Aorta (tissue), 5 donors: ENCODE data around the gene ATP6V0A4. TPM values are rescaled to one million over a fixed set of nuclear protein-coding genes. Genes with fewer than 3 reads are reported as not detected.
"Not testable (repeated sequence)": the region's sequence is repeated elsewhere in the genome, so short reads cannot be mapped to it uniquely, and the experiment has no call there.

Source experiments
- ATAC-seq: fragments of 200-7000 bp; cut with Tn5 transposase; one replicate; pipeline ENCODE4 v1.9.1; 2022; ENCODE audit warnings: moderate library complexity; ENCODE audit not compliant: low FRiP score
- DNase-seq, 2 donors: peaks; one replicate each; pipeline ENCODE4 v3.0.0-alpha.2; 2020
- H3K27ac ChIP-seq, 2 donors: one replicate each; pipeline ENCODE4 v1.5.1; 2013; ENCODE audit warnings: low read length in 2 of 2, mild to moderate bottlenecking in 2 of 2, moderate library complexity in 2 of 2, control low read depth in 1 of 2, inconsistent platforms in 1 of 2, low read depth in 1 of 2
- H3K27me3 ChIP-seq, 2 donors: one replicate each; pipeline ENCODE4 v1.6.1; 2013; ENCODE audit warnings: control low read depth in 1 of 2, low read length in 1 of 2, mild to moderate bottlenecking in 1 of 2, moderate library complexity in 1 of 2; ENCODE audit not compliant: insufficient read depth in 2 of 2, control insufficient read depth in 1 of 2
- H3K36me3 ChIP-seq, 2 donors: one replicate each; pipeline ENCODE4 v1.6.1; 2013; ENCODE audit warnings: control low read depth in 1 of 2, low read length in 1 of 2, mild to moderate bottlenecking in 1 of 2; ENCODE audit not compliant: insufficient read depth in 2 of 2, control insufficient read depth in 1 of 2
- H3K4me1 ChIP-seq, 2 donors: one replicate each; pipeline ENCODE4 v1.6.1; 2013; ENCODE audit warnings: low read length in 2 of 2, control low read depth in 1 of 2, mild to moderate bottlenecking in 1 of 2, moderate library complexity in 1 of 2; ENCODE audit not compliant: insufficient read depth in 2 of 2, control insufficient read depth in 1 of 2
- H3K4me3 ChIP-seq, 2 donors: one replicate each; pipeline ENCODE4 v1.5.1; 2013; ENCODE audit warnings: low read length in 2 of 2, control low read depth in 1 of 2, mild to moderate bottlenecking in 1 of 2
- H3K9me3 ChIP-seq: one replicate; pipeline ENCODE4 v1.6.1; 2013; ENCODE audit warnings: mild to moderate bottlenecking, low read length; ENCODE audit not compliant: control insufficient read depth
- WGBS, 2 donors: extraction: QIAGEN DNeasy Blood & Tissue Kit; methylation state at CpG; one replicate each; pipeline ENCODE4 v1.1.7; 2013; 5-methylcytosine and 5-hydroxymethylcytosine counted together
- intact Hi-C, 2 donors: fragments of 100-400 bp; cut with DNase I; formaldehyde crosslinking; loops; one replicate each; pipeline versions ENCODE4 v1.14.2 to v1.15.0; 2022
- polyA plus RNA-seq, 2 donors: library from polyadenylated mRNA; stranded (reverse); fragments of 200-250 nt; gene quantifications; one replicate each; pipeline ENCODE4 v1.2.3, GENCODE V29; 2013
- total RNA-seq, 2 donors: library from RNA; stranded (reverse); fragmentation: NEBNext Ultra II Directional; extraction: Animal tissue kit (Norgen Biotek cat#: 25700); gene quantifications; one replicate each; pipeline ENCODE4 v1.2.1, GENCODE V29; 2021
- donor health status: healthy with polysubstance abuse.
- donor health status: Bipolar disorder and iron deficiency.
- donor health status: DM: no; HTN: no; CAD: no.
- donor health status: DM: no; HTN: no; CAD: no.
- donor health status: DM: yes; HTN: yes; CAD: no.

The ATP6V0A4 gene
- total and polyA plus RNA-seq, 4 donors, result not detected

- ATAC-seq (no peak), DNase-seq (no peak)
- H3K36me3 ChIP-seq, result no peaks in the 10 kb centered on the region
- H3K9me3 ChIP-seq, result no peaks in the 10 kb centered on the region
- no peaks in the 10 kb centered on the region for H3K4me1 ChIP-seq
- no peak overlapping the region for H3K27ac ChIP-seq
- H3K4me3 ChIP-seq, result no peak overlapping the region
- no peaks in the 10 kb centered on the region for H3K27me3 ChIP-seq
- intact Hi-C loops, result no loop called here
- WGBS, 2 donors, result 76 to 87% methylated on average over 1 of the region's 1 CpG
These were observed 16.9 kb upstream of the ATP6V0A4 start for GRCh38 chr7:138814816-138815332.

GRCh38 chr7:138813945-138814344 lies 15.9 kb upstream of the ATP6V0A4 start:
- no peaks in the 10 kb centered on the region for H3K4me1 ChIP-seq

GRCh38 chr7:138811327-138811726 lies 13.3 kb upstream of the ATP6V0A4 start:
- WGBS, 2 donors, result 97 to 100% methylated on average over 1 to 2 of the region's 2 CpGs
- not testable (repeated sequence) for ATAC-seq

More at GRCh38 chr7:138813945-138814344, 15.9 kb upstream of the ATP6V0A4 start:
- Histone ChIP-seq H3K9me3 (no peaks in the 10 kb centered on the region), H3K27me3 (no peaks in the 10 kb centered on the region), H3K4me3 (no peak overlapping the region), H3K36me3 (no peaks in the 10 kb centered on the region), H3K27ac (no peak overlapping the region)
- DNase-seq (no peak), ATAC-seq (no peak)
- intact Hi-C loops, result no loop called here
- 79 to 85% methylated on average over 2 of the region's 2 CpGs for WGBS, 2 donors

GRCh38 chr7:138809346-138809745 lies 11.3 kb upstream of the ATP6V0A4 start:
- ATAC-seq (no peak), DNase-seq (no peak)
- Histone ChIP-seq H3K4me1 (no peaks in the 10 kb centered on the region), H3K27me3 (no peaks in the 10 kb centered on the region), H3K36me3 (no peaks in the 10 kb centered on the region), H3K4me3 (no peak overlapping the region), H3K27ac (no peak overlapping the region), H3K9me3 (no peaks in the 10 kb centered on the region)
- 74 to 76% methylated on average over 4 of the region's 4 CpGs for WGBS, 2 donors
- intact Hi-C loops, result no loop called here

More at GRCh38 chr7:138811327-138811726, 13.3 kb upstream of the ATP6V0A4 start:
- DNase-seq, intact Hi-C loops, H3K27me3 ChIP-seq, H3K4me3 ChIP-seq, H3K27ac ChIP-seq, H3K9me3 ChIP-seq, H3K4me1 ChIP-seq, H3K36me3 ChIP-seq: not testable (repeated sequence)

- no peak overlapping the region for H3K27ac ChIP-seq
- DNase-seq (no peak), ATAC-seq (no peak)
- no peak overlapping the region for H3K4me3 ChIP-seq
- H3K27me3 ChIP-seq, result no peaks in the 10 kb centered on the region
- H3K4me1 ChIP-seq, result no peaks in the 10 kb centered on the region
- intact Hi-C loops, result no loop called here
- H3K36me3 ChIP-seq, result no peaks in the 10 kb centered on the region
- WGBS, 2 donors, result 66 to 73% methylated on average over 1 of the region's 1 CpG
- no peaks in the 10 kb centered on the region for H3K9me3 ChIP-seq
These were observed 6.6 kb upstream of the ATP6V0A4 start for GRCh38 chr7:138804618-138805017.

- intact Hi-C loops, result no loop called here
- H3K27ac ChIP-seq, result no peak overlapping the region
- no peaks in the 10 kb centered on the region for H3K4me1 ChIP-seq
- H3K36me3 ChIP-seq, result no peaks in the 10 kb centered on the region
- no peak overlapping the region for H3K4me3 ChIP-seq
- ATAC-seq (no peak), DNase-seq (no peak)
- no peaks in the 10 kb centered on the region for H3K9me3 ChIP-seq
- no peaks in the 10 kb centered on the region for H3K27me3 ChIP-seq
- 94% methylated on average over 18 of the region's 18 CpGs for WGBS, 2 donors
These were observed 4.7 kb upstream of the ATP6V0A4 start for GRCh38 chr7:138802706-138803105.

GRCh38 chr7:138801256-138801655 lies 3.3 kb upstream of the ATP6V0A4 start:
- Histone ChIP-seq H3K4me3 (no peak overlapping the region), H3K4me1 (no peaks in the 10 kb centered on the region), H3K9me3 (no peaks in the 10 kb centered on the region), H3K27ac (no peak overlapping the region), H3K36me3 (no peaks in the 10 kb centered on the region), H3K27me3 (no peaks in the 10 kb centered on the region)
- WGBS, 2 donors, result 85 to 97% methylated on average over 3 of the region's 3 CpGs
- DNase-seq (no peak), ATAC-seq (no peak)
- intact Hi-C loops, result no loop called here

GRCh38 chr7:138799336-138800000 lies 1.5 kb upstream of the ATP6V0A4 start:
- H3K36me3 ChIP-seq, result no peaks in the 10 kb centered on the region
- intact Hi-C loops, result no loop called here
- no peak overlapping the region for H3K27ac ChIP-seq
- ATAC-seq (no peak), DNase-seq (no peak)
- no peak overlapping the region for H3K4me3 ChIP-seq
- H3K9me3 ChIP-seq, result no peaks in the 10 kb centered on the region
- no peaks in the 10 kb centered on the region for H3K27me3 ChIP-seq
- H3K4me1 ChIP-seq, result no peaks in the 10 kb centered on the region
- 74 to 80% methylated on average over 7 of the region's 7 CpGs for WGBS, 2 donors

GRCh38 chr7:138798836-138799235 lies 840 bp upstream of the ATP6V0A4 start:
- 46 to 56% methylated on average over 5 of the region's 5 CpGs for WGBS, 2 donors
- Histone ChIP-seq H3K27ac (no peak overlapping the region), H3K9me3 (no peaks in the 10 kb centered on the region), H3K27me3 (no peaks in the 10 kb centered on the region), H3K4me3 (no peak overlapping the region), H3K4me1 (no peaks in the 10 kb centered on the region), H3K36me3 (no peaks in the 10 kb centered on the region)
- intact Hi-C loops, result no loop called here
- DNase-seq (no peak), ATAC-seq (no peak)
